ENCODE results near the gene AXDND1. TPM values are rescaled to one million over a fixed set of nuclear protein-coding genes. Genes with fewer than 3 reads are reported as not detected.
A peak's percentile ranks its signal among the peaks of the same experiment; 100 is the strongest.

AXDND1 gene
- total and polyA plus RNA-seq, 5 donors: not detected

GRCh38 chr1:179530352-179530751, 164.6 kb downstream of the AXDND1 start:
- Histone ChIP-seq H3K27ac (ENCODE audit: low read length) (no peak overlapping the region), H3K27me3 (ENCODE audit: control insufficient read depth, insufficient read depth) (no peaks in the 10 kb centered on the region), H3K4me1 (ENCODE audit: control insufficient read depth, insufficient read depth, low read length) (no peaks in the 10 kb centered on the region), H3K9me3 (ENCODE audit: control insufficient read depth, low read length) (no peaks in the 10 kb centered on the region), H3K4me3 (ENCODE audit: low read length) (no peak overlapping the region)
- DNase-seq: no peak
- no peak for ATAC-seq
- WGBS: 64% methylated on average over 1 of the region's 1 CpG
- intact Hi-C loops (cut with DNase I): no loop called here

- intact Hi-C loops (cut with DNase I): no loop called here
- no peaks in the 10 kb centered on the region for H3K4me1 ChIP-seq (ENCODE audit: control insufficient read depth, insufficient read depth, low read length)
- WGBS: 53% methylated on average over 2 of the region's 2 CpGs
- H3K9me3 ChIP-seq (ENCODE audit: control insufficient read depth, low read length): no peaks in the 10 kb centered on the region
- DNase-seq (no peak), ATAC-seq (no peak)
- no peak overlapping the region for H3K27ac ChIP-seq (ENCODE audit: low read length)
- H3K27me3 ChIP-seq (ENCODE audit: control insufficient read depth, insufficient read depth): no peaks in the 10 kb centered on the region
- H3K4me3 ChIP-seq (ENCODE audit: low read length): no peak overlapping the region
These were observed 176.0 kb downstream of the AXDND1 start for GRCh38 chr1:179541774-179542173.

- DNase-seq (no peak), ATAC-seq (no peak)
- 20% methylated on average over 3 of the region's 3 CpGs for WGBS
- no peaks in the 10 kb centered on the region for H3K4me1 ChIP-seq (ENCODE audit: control insufficient read depth, insufficient read depth, low read length)
- H3K9me3 ChIP-seq (ENCODE audit: control insufficient read depth, low read length): no peaks in the 10 kb centered on the region
- no peak overlapping the region for H3K4me3 ChIP-seq (ENCODE audit: low read length)
- H3K27me3 ChIP-seq (ENCODE audit: control insufficient read depth, insufficient read depth): no peaks in the 10 kb centered on the region
- intact Hi-C loops (cut with DNase I): no loop called here
- no peak overlapping the region for H3K27ac ChIP-seq (ENCODE audit: low read length)
These were observed 179.6 kb downstream of the AXDND1 start for GRCh38 chr1:179545321-179545720.

GRCh38 chr1:179547021-179547535, 181.3 kb downstream of the AXDND1 start:
- H3K27ac ChIP-seq (ENCODE audit: low read length): no peak overlapping the region
- no peaks in the 10 kb centered on the region for H3K27me3 ChIP-seq (ENCODE audit: control insufficient read depth, insufficient read depth)
- H3K4me3 ChIP-seq (ENCODE audit: low read length): no peak overlapping the region
- 75% methylated on average over 2 of the region's 2 CpGs for WGBS
- no peaks in the 10 kb centered on the region for H3K4me1 ChIP-seq (ENCODE audit: control insufficient read depth, insufficient read depth, low read length)
- no peak for DNase-seq
- no peak for ATAC-seq
- no peaks in the 10 kb centered on the region for H3K9me3 ChIP-seq (ENCODE audit: control insufficient read depth, low read length)
- intact Hi-C loops (cut with DNase I): no loop called here

- Histone ChIP-seq H3K27ac (ENCODE audit: low read length) (no peak overlapping the region), H3K27me3 (ENCODE audit: control insufficient read depth, insufficient read depth) (no peaks in the 10 kb centered on the region), H3K4me1 (ENCODE audit: control insufficient read depth, insufficient read depth, low read length) (no peaks in the 10 kb centered on the region), H3K4me3 (ENCODE audit: low read length) (no peak overlapping the region), H3K9me3 (ENCODE audit: control insufficient read depth, low read length) (no peaks in the 10 kb centered on the region)
- intact Hi-C loops (cut with DNase I): no loop called here
- DNase-seq (no peak), ATAC-seq (no peak)
- WGBS: 66% methylated on average over 3 of the region's 3 CpGs
These were observed 183.0 kb downstream of the AXDND1 start for GRCh38 chr1:179548666-179549367.

- intact Hi-C loops (cut with DNase I): no loop called here
- no peak overlapping the region for H3K27ac ChIP-seq (ENCODE audit: low read length)
- no peaks in the 10 kb centered on the region for H3K27me3 ChIP-seq (ENCODE audit: control insufficient read depth, insufficient read depth)
- H3K4me1 ChIP-seq (ENCODE audit: control insufficient read depth, insufficient read depth, low read length): no peaks in the 10 kb centered on the region
- 87% methylated on average over 2 of the region's 2 CpGs for WGBS
- H3K4me3 ChIP-seq (ENCODE audit: low read length): no peak overlapping the region
- ATAC-seq (no peak), DNase-seq (no peak)
- H3K9me3 ChIP-seq (ENCODE audit: control insufficient read depth, low read length): no peaks in the 10 kb centered on the region
These were observed 183.6 kb downstream of the AXDND1 start for GRCh38 chr1:179549368-179549700.

- no peaks in the 10 kb centered on the region for H3K4me1 ChIP-seq (ENCODE audit: control insufficient read depth, insufficient read depth, low read length)
- intact Hi-C loops (cut with DNase I): no loop called here
- no peak overlapping the region for H3K4me3 ChIP-seq (ENCODE audit: low read length)
- DNase-seq: no peak
- no peaks in the 10 kb centered on the region for H3K27me3 ChIP-seq (ENCODE audit: control insufficient read depth, insufficient read depth)
- 41% methylated on average over 9 of the region's 9 CpGs for WGBS
- no peaks in the 10 kb centered on the region for H3K9me3 ChIP-seq (ENCODE audit: control insufficient read depth, low read length)
- ATAC-seq: peak in 1 of 2 donors; percentile 54
- no peak overlapping the region for H3K27ac ChIP-seq (ENCODE audit: low read length)
These were observed 185.2 kb downstream of the AXDND1 start for GRCh38 chr1:179550746-179551682.

GRCh38 chr1:179554427-179554826, 188.7 kb downstream of the AXDND1 start:
- intact Hi-C loops (cut with DNase I): no loop called here
- Histone ChIP-seq H3K27ac (ENCODE audit: low read length) (no peak overlapping the region), H3K4me1 (ENCODE audit: control insufficient read depth, insufficient read depth, low read length) (no peaks in the 10 kb centered on the region), H3K4me3 (ENCODE audit: low read length) (no peak overlapping the region), H3K9me3 (ENCODE audit: control insufficient read depth, low read length) (no peaks in the 10 kb centered on the region), H3K27me3 (ENCODE audit: control insufficient read depth, insufficient read depth) (no peaks in the 10 kb centered on the region)
- DNase-seq (no peak), ATAC-seq (no peak)

- intact Hi-C loops (cut with DNase I): no loop called here
- 89% methylated on average over 1 of the region's 1 CpG for WGBS
- no peak for ATAC-seq
- H3K4me1 ChIP-seq (ENCODE audit: control insufficient read depth, insufficient read depth, low read length): no peaks in the 10 kb centered on the region
- no peak overlapping the region for H3K27ac ChIP-seq (ENCODE audit: low read length)
- no peaks in the 10 kb centered on the region for H3K27me3 ChIP-seq (ENCODE audit: control insufficient read depth, insufficient read depth)
- H3K9me3 ChIP-seq (ENCODE audit: control insufficient read depth, low read length): no peaks in the 10 kb centered on the region
- H3K4me3 ChIP-seq (ENCODE audit: low read length): no peak overlapping the region
- DNase-seq: no peak
These were observed 192.3 kb downstream of the AXDND1 start for GRCh38 chr1:179558078-179558477.

GRCh38 chr1:179575497-179576314, 209.9 kb downstream of the AXDND1 start, which contains the start of gene NPHS2:
Gene NPHS2, minus strand, starts transcription at chr1:179575948. Its CDS starts 84 bp downstream, at chr1:179575864.
- DNase-seq (peak in 1 of 3 donors; percentile 37), ATAC-seq (peak in 1 of 2 donors; percentile 29)
- H3K27ac ChIP-seq (ENCODE audit: low read length): no peak within 1 kb of the TSS
- H3K9me3 ChIP-seq (ENCODE audit: control insufficient read depth, low read length): no peaks in the 10 kb centered on the region
- H3K27me3 ChIP-seq (ENCODE audit: control insufficient read depth, insufficient read depth): peaks cover 10% of the 10 kb centered on the region
- H3K4me1 ChIP-seq (ENCODE audit: control insufficient read depth, insufficient read depth, low read length): no peaks in the 10 kb centered on the region
- 4% methylated on average over 77 of the region's 77 CpGs for WGBS
- peak within 1 kb of the TSS; percentile 9 for H3K4me3 ChIP-seq (ENCODE audit: low read length)
- intact Hi-C loops (cut with DNase I): no loop called here
